HG03439 (cell line): Measurements from ENCODE around the gene PGAP3.

Experiments used
- ATAC-seq: cut with Tn5 transposase; IDR thresholded peaks from one replicate; pipeline ENCODE4 v1.9.1; 2021; ENCODE audit warnings: mild to moderate bottlenecking, moderate library complexity; ENCODE audit not compliant: unreplicated experiment

The PGAP3 gene

DNA sequence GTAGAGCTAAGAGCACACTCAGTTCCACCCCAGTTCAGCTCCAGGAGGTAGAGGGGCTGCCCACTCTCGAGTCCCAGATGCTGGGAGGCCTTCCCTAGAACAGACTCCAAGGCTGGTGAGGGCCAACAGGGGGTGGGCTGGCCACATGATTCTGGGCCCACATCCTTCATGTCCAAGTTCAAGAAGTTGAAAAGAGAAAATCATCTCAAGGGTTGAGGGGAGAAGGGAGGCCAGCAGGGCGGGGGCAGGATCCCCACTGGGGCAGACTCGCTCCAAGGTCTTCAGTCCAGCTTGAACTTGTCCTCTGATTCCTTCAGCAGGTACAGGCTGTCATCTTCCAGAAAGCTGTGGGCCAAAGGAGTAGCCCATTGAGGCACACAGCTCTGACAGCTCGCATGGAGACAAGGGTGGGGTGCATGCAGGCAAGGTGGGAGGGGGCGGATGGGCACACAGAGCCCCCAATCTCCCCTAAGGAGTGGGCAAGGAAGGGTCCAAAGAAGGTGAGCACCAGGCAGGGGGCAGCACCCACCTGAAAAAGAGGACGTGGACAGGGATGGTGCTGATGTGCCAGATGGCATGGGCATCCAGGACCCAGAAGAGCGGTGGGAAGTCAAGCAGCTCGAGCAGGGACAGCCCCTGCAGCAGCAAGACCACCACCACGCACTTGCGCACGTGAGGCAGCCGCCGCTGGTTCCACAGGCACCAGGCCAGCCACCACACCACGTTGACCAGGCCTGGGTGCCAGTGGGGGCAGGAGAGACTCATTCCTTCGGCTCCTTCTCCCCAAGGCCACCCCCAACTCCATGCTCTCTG, 15.1 kb downstream of the PGAP3 start:
- ATAC-seq, result no peak

DNA sequence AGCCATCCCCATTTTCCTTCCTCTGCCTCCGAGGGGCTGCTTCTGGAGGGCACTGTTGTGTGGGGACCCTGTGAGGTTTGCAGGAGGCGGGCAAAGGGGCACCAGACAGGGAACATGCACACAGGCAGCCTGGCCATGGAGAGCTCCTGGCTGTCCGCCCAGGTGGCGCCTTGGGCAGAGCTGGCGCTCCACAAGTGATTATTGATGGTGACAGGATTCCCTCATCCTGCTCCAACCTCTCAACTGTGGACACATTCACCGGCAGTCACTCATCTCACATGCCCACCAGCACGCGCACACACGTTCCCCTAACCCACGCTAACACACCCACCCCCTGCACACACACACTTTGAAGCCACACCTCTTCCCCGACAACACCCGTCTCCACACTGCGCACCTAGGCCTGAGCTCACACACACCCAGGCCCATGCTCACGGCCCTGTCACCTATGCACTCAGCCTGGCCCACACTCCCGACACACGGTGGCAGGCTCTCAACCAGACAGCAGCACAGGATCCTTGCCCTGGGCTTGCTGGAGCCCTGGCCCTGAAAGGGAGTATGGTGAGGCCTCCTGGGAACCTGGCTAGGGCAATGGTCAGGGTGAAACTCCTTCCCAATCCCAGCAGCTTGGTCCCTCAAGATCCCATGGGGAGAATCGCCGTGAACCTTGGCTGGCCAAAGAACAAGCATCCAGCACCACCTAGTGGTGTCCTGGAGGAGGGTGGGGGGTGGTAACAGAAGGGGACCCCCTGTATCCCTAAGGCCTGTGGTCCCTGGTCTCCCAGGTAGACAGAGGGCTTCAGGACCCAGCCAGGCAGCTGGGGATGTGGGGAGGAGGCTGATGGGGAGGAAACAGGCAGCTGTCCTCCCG, 16.0 kb downstream of the PGAP3 start:
- no peak for ATAC-seq

- no peak for ATAC-seq
Observed at GRCh38 chr17:39670746-39671145, 17.1 kb downstream of the PGAP3 start.

- ATAC-seq, result no peak
Observed at GRCh38 chr17:39669897-39670735, 17.7 kb downstream of the PGAP3 start.

DNA sequence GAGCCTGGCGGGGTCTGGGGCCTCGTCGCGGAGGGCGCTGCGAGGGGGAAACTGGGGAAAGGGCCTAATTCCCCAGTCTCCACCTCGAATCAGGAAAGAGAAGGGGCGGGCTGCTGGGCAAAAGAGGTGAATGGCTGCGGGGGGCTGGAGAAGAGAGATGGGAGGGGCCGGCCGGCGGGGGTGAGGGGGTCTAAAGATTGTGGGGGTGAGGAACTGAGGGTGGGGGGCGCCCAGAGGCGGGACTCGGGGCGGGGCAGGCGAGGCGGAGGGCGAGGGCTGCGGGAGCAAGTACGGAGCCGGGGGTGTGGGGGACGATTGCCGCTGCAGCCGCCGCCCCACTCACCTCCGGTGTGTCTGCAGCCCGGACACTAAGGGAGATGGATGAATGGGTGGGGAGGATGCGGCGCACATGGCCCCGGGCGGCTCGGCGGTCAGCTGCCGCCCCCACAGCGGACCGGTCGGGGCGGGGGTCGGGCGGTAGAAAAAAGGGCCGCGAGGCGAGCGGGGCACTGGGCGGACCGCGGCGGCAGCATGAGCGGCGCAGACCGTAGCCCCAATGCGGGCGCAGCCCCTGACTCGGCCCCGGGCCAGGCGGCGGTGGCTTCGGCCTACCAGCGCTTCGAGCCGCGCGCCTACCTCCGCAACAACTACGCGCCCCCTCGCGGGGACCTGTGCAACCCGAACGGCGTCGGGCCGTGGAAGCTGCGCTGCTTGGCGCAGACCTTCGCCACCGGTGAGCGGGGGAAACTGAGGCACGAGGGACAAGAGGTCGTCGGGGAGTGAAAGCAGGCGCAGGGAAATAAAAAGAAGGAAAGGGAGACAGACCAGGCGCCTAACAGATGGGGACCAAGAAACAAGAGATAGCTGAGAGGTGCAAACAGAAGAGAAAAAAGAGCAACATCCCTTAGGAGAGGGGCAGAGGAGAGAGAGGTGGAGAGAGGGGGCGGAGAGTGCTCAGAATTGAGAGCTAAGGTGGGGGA, 19.6 kb downstream of the PGAP3 start, which contains the start of gene PNMT:
PNMT (plus strand) TSS at position 509 of the 980 bp plus-strand sequence; CDS start at position 532, 23 bp downstream.
- no peak for ATAC-seq

DNA sequence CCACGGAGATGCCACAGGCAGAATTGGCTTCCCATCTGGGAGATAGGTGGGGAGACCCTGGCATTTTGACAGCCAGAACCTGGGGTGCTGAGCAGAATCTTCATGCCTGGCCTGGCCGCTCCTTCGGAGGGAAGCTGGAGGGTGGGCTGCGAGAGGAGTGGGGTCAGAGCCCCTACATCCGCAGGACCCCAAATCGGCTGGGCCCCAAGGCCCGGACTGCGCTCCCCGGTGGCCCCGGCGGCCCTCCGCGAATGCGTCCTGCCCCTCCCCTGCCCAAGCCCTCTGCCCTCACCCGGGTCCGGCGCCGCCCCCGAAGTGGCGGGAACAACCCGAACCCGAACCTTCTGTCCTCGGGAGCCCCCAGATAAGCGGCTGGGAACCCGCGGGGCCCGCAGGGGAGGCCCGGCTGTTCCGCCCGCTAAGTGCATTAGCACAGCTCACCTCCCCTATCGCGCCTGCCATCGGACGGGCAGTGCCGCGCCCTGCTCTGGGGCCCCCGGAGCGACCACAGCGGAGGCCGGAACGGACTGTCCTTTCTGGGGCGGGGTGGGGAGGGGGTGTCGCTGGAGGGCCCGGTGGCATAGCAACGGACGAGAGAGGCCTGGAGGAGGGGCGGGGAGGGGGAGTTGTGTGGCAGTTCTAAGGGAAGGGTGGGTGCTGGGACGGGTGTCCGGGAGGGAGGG, 20.5 kb downstream of the PGAP3 start:
- ATAC-seq, result no peak

DNA sequence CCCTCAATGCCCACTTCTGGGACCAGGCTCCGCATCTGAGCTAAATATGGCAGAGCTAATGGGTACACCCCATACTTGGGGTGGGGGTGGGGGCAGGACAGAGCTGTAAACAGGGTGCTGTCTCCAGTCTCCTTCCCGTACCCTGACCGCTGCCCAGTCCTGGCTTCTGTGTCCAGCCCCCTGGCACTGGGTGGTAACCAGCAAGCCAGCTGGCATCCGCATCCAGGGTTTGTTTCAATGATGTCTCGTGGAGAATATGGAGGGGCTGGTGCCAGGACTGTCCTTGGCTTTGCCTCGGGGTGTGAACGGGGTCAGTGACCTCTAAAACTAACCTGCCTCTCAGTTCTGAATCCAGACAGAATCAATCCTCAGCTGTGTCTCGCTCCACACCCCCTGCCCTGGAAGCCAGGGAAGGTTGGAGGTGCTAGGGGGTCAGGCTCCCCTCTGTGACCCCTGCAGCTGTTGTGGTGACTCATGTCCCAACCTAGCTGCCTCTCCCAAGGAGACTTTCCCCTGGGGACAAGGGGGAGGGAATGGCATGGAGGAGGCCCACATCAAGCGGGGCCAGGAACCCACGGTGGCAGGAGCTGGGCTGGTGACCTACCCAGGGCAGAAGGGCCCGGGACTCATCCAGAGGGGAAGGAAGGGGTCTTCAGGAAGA, 21.1 kb downstream of the PGAP3 start:
- ATAC-seq, result no peak

GRCh38 chr17:39666231-39666600, 21.6 kb downstream of the PGAP3 start:
- ATAC-seq, result no peak

- no peak for ATAC-seq
Observed at GRCh38 chr17:39665642-39666224, 22.1 kb downstream of the PGAP3 start.

- no peak for ATAC-seq
Observed at GRCh38 chr17:39664581-39665561, 23.0 kb downstream of the PGAP3 start, which contains the start of gene TCAP. TSS of gene TCAP (plus strand) at chr17:39665349. CDS start at chr17:39665360, 11 bp downstream.

DNA sequence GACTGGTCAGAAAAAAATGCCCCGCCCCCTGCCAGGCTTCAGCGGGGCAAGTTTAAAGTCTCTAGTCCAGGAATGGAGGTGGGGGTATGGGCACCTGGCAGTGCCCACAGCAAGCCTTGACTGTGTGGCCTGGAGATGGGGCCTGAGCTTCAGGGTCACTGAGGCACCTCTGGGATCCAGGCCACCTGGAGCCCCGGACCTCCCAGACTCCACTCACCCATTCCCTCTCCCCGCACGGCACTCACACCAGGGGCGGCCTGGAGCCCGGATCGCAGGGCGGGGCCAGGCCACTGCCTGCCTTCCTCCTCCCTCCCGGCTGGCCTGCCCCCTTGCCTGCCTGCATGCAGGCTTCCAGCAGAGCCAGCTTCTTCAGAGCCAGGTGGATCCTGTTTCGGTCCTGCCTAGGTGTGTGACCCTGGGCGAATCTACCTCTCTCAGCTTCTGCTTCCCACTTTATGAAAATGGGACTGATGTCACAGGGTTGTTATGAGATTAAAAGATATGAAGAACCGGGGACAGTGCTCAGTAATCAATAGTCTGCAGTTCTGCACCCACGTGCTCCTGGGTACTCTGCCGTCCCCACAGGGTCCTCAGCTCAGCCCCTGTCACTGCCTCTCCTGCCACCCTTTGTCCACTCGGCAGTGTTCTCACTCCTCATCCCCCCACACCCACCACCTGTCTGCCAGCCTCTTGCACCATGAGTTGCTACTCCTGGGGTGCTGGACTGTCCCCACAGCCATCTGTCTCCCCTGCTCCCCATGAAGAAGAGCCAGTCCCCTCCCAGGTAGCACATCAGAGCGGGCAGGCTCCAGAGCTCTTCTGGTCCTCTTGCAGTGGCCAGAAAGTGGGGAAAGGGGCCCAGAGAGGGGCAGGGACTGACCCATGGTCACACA, 23.9 kb downstream of the PGAP3 start:
- ATAC-seq, result no peak

GRCh38 chr17:39663340-39663687, 24.5 kb downstream of the PGAP3 start:
- ATAC-seq, result no peak

- ATAC-seq, result no peak
Observed at GRCh38 chr17:39662551-39663339, 25.1 kb downstream of the PGAP3 start.

GRCh38 chr17:39661744-39662541, 25.9 kb downstream of the PGAP3 start:
- no peak for ATAC-seq
